ENCODE results near the gene IRAG1.
"Not testable (repeated sequence)": the region's sequence is repeated elsewhere in the genome, so short reads cannot be mapped to it uniquely, and the experiment has no call there.

The IRAG1 gene

GRCh38 chr11:10708131-10708530 lies 14.6 kb upstream of the IRAG1 start:
- no peak for DNase-seq

GRCh38 chr11:10701982-10702381 lies 8.4 kb upstream of the IRAG1 start:
- no peak for DNase-seq

DNA sequence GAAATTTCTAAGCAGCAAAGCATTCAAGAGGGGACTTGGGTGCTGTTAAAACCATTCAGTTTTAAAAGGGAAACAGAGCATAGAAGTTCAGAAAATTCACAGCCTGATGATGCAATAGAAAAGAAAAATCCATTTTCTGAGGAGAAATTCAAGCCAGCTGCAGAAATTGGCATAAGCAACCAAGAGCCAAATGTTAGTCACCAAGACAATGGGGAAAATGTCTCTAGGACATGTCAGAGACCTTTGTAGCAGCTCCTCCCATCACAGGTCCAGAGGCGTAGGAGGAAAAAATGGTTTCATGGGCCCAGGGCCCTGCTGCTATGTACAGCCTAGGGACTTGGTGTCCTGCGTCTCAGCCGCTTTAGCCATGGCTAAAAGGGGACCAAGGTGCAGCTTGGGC lies 5.5 kb upstream of the IRAG1 start:
- no peak for DNase-seq

DNA sequence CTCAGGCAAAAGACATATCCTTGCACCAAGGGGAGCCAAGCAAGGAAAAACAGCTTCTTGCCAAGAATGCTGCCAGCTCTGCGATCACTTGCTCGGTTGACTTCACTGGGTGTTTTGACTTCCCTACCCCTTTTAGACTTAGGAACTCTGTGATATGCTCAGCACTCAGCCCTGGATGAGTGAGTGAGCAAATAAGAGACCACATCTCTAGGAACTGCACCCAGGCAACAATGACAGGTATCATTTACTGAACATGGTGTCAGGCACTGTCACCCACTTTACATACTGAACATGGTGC lies 3.7 kb upstream of the IRAG1 start:
- DNase-seq = no peak

GRCh38 chr11:10696468-10697322 lies 3.1 kb upstream of the IRAG1 start:
- no peak for DNase-seq

- no peak for DNase-seq
Measured at GRCh38 chr11:10695833-10696232, 2.3 kb upstream of the IRAG1 start.

DNA sequence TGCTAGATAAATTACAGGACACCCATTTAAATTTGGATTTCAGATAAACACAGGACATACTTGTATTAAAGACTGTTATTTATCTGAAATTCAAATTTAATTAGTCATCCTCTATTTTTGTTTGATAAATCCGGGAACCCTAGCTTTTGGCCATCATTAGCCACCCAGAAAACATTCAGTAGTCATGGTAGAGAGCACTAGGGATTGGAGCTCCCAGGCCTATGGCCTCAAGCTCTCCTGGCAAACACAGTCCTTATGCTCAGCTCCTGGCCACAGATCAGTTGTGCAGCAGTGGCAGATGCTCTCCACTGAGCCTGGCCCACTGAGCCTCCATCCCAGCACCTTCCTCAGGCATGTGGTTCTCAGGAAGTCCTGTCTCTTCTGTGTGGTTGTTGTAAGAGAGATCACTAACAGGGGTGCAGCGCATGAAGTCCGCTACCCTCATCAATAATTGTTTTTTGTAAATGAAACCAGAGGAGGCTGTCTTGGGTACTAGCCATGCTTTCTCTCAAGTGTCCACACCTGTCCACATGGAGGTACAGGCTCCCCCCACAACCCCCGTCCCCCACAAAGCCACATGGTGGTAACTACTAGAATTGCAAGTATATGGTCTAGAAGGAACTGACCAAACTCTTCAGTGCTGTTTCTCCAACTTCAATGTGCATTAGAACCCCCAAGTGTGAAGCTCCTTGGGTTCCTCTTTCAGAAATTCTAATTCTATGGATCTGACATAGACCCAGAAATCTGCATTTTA lies 1.1 kb upstream of the IRAG1 start:
- DNase-seq = no peak

GRCh38 chr11:10692531-10693115 lies 932 bp downstream of the IRAG1 start:
- no peak for DNase-seq

DNA sequence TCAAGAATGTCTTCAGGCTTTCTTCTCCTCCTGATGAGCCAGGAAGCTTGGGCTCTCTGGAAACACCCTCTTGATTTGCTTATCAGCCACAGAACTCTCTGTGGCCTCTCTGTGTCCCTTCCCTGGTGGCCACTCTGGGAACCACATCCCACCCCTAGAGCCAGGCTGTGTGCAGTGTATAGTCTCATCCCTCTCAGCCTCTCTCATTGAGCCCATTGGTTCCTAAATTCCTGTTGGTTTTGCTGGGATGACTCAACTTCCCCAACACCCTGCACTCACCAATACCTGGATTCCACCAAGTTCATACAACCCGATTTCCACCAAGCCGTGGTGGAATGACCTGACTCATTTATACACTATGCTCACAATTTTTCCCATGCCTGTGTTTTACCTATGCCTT lies 5.2 kb downstream of the IRAG1 start:
- no peak for DNase-seq

DNA sequence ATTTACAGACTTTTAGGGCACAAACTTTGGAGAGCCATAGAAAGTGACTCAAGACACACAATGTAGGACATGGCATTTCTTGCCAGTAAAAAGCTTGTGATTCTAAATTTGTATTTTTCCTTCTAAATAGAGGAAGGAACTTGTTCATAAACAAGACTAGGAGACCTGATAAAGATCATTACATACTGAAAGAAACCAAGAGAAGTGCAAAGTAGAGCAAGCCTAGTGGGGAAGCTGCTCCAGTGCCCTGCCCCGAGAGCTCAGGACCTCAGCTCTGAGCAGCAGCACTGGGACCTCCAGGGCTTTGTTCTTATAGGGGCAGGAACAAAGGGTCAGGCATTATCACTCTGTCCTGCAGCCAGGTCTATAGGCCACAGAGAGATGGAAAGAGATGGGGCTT lies 7.2 kb downstream of the IRAG1 start:
- no peak for DNase-seq

DNA sequence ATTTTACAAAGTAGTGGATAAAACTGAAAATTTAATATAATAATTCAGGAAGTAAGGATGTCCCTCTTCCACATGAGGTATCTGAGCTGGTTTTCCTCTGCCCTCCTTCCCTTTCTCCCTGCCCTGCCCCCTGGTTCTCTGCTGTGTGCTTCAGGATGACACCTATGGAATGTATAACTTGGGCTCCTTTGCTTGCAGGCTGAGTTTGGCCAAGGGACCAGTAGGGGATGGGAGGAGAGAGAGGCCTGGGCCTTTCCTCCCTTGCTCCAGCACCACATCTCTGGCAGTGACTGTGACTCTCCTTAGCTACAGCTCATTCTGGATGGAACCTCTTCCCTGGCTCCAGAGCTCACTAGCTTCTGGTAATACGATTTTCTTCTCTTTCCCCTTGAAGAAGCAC lies 10.1 kb downstream of the IRAG1 start:
- DNase-seq = no peak

DNA sequence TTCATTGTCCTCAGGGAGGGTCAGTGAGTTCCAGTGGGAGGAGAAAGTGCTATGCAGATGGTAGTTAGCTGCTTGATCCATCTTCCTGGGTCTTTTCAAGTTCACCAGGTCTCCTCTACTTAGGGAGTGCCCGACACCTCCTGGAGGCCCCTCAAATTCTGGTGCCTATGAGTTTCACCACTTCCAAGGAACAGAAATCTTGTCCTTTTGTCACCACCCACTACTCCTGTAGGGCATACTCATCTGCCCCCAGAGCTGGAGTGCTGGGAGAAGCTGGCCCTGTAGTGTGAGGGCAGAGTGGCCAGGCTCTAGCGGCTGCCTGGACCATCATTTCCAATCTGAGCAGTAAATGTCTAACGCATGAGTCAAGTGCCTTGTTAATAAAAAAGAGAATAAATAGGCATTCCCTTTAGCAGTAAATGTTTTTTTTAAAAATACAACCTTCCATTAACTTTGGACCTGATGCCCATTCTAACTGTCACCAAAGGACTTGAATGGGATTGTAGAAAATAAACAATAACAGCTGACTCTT lies 12.5 kb downstream of the IRAG1 start:
- DNase-seq = no peak

DNA sequence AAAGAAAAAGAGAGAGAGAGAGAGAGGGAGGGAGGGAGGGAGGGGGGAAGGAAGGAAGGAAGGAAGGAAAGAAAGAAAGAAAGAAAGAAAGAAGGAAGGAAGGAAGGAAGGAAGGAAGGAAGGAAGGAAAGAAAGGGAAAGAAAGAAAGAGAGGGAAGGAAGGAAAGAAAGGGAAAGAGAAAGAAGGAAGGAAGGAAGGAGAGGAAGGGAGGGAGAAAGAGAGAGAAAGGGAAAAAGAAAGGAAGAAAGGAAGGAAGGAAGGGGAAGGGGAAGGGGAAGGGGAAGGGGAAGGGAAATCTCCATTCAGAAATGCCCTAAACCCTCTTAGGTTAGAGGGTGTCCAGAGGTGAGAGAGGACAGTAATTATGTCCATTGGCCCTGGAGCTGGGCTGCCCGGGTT lies 13.3 kb downstream of the IRAG1 start:
- DNase-seq = not testable (repeated sequence)

- no peak for DNase-seq
Measured at GRCh38 chr11:10679644-10680043, 13.9 kb downstream of the IRAG1 start.

DNA sequence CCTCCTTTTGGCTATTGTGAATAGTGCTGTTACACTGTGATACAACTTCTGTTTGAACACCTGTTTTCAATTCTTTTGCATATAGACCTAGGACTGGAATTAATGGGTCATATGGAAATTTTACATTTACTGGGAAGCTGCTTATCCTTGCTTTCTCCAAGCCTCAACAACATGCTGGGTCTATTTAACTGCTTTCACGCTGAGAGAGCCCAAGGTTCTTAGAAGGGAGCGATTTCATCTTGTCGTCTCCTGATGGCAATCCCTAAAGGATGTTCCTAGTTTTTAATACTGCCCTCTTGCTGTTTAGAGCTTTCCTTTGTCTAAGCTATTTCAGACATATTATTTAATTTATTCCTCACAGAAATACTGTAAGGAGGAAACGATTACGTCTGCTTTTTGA lies 15.5 kb downstream of the IRAG1 start:
- no peak for DNase-seq

- DNase-seq = no peak
Measured at GRCh38 chr11:10676919-10677318, 16.6 kb downstream of the IRAG1 start.

DNA sequence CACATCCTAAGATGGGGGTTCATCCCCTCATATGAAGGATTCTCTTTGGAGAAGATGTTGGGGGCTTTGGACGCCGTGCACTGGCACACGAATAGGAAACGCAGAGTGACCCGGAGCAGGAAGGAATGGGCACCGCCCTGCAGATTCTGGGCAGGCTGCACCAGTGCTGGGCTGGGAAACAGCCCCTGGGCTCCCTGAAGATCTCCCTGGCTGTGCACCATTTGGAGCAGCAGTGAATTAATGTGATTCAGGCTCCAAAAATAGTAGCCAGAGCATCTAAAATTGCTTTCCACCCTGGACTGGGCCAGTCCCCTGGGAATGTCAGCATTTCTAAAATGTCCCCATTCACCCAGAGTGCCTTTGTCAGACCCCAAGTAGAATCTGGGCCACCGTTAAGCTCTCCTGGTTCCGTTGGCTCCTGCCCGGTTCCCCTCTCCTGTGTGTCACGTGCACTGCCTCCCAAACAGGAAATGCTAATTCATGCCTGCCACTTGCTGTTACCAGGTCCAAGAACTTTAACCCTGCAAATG lies 18.6 kb downstream of the IRAG1 start:
- DNase-seq = no peak

DNA sequence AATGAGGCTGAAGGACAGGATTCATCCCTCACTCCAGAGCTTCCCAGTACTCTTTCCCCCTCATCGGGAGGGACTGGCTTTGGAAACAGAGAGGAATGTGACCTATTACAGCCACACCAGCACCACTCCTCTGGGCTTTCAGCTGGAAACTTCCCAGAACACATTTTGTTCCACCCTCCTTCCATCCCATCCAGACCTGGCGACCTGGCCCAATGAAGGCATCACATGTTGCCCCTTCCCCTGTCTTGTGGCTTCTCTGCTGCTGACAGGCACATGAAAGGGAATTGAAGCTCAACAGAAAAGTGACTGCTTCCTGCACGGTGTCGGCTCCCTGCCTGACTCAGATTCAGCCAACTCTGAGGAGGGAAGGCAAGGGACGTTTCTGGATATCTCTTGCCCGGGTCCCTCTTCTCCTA lies 19.1 kb downstream of the IRAG1 start:
- DNase-seq = no peak

- no peak for DNase-seq
Measured at GRCh38 chr11:10673501-10674062, 20.0 kb downstream of the IRAG1 start.

DNA sequence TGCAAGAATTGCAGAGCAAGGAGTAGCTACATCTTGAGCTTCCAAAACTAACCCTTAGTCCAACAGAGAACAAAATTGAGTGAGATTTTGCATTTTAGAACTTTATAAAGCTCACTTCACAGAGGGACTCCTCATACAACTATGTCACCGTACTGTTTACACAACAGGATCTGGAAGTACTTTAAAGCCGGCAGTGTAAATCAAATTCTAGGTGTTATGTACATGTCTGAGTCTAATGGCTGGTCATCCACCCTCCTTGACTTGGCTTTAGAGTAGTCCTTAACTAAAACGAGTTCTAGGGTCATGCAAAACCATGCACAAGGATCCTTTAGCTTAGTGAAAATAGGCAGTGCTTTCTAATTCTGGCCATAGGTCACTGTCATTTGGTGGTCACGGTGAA lies 23.5 kb downstream of the IRAG1 start:
- DNase-seq = no peak

DNA sequence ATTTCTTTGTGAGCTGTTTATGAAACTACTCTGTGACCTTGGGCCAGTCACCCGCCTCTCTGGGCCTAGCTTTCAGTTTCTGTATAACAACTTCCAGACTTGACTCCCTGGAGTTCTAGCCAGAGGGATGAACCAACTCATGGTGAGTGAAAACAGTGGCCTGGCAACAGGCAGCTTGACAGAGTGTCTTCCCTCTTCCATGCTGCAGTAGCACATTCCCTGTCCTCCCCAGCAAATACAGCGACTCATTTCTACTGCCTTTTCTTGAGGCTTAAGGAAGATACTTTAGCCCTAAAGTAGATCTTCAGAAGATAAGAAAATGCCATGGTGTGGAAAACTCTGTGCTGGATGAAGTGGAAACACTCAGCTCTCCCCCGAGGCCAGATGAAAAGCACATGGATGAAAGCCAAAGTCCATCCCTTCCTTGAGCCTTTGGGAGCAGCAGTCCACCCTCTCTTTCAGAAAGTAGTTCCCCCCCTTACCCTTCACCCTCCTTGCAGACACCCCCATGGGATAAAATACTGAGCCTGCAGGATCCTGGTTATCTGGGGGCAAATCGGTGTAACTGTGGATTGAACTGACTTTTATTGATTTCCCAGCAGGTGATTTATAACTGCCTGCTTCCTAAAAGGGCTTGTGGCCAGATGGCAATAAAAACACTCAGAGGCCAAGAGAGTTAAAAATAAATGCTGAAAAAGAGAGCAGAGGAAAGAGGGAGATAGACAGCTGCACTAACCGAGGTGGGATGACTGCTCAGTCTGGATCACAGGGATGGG lies 24.1 kb downstream of the IRAG1 start:
- DNase-seq = no peak

DNA sequence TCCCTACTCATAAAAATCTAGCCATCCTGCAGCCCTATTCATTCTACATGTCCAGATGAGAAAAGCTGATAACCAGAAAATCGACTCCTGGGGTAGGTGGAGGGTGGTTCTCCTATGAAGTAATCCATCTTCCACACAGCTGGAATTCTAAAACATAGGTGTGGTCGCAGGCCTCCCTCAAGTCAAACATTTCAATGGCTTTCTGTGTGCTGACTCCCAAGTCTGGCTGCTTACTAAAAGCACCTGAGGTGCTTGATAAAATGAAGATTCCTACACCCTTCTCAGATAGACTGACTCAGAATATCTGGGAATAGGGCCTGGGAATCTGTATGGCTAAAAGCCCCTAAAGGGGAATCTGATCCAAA lies 26.1 kb downstream of the IRAG1 start:
- DNase-seq = no peak

All from NK-92 treated with Interleukin-12 subunit alpha and Interleukin-12 subunit beta, amount 100 ng/mL, for 24 hours (cell line).